Measurements from ENCODE around the gene U2SURP.

The U2SURP gene

DNA sequence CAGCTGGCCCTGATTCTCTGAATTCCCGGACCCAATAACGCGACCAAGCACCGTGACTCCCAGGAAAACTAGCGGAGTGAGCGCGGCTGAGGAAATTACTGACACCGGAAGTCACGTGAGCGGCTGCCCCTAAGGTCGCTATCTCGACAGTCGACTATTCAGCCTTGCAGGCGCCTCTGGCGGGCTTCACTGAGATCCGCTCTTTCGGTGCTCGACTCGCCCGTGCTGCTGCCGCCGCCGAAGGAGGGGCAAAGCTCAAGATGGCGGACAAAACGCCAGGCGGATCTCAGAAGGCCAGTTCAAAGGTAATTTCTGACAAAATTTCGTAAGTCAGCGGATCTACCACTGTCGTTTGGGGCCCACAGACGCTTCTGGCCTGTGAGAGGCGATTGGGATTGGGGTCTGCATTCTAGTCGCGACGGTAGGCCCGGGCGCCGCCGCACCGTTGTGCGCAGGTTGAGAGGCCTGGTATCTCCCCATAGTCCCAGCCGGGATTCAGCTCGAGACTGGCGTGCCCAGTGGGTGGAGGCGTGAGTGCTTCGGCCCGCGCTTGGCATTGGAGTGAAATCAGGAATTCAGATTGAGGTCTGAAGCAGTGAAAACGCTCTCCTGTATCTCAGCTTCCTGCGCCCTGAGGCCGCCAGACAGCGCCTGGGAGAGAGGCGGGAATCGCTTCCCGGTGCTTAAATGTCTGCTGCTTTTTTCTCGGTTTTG is at the start of gene U2SURP:
TSS of gene U2SURP (plus strand) at position 202 of the 714 bp plus-strand sequence. CDS start at position 261, 59 bp downstream.
- peak; percentile 93 for DNase-seq

DNA sequence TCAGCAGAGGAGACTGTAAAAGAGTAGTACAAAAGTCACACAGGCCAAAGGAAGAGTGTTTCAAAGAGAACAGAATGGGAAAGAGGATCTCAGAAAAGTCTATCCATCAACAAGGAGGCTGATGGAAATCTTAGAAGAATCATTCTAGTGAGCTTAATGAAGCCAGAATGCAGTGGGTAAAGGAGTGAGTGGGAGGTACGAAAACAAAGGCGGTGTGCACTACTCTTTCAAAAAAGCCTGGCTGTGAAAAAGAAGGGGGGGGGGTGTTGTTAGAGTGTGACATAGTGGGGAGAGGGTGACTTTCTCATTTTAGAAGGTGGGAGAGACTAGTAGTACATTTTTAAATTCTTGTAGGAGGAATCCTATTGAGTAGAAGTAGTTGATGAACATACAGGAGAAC is 49.6 kb upstream of the U2SURP start:
- no peak for DNase-seq

DNA sequence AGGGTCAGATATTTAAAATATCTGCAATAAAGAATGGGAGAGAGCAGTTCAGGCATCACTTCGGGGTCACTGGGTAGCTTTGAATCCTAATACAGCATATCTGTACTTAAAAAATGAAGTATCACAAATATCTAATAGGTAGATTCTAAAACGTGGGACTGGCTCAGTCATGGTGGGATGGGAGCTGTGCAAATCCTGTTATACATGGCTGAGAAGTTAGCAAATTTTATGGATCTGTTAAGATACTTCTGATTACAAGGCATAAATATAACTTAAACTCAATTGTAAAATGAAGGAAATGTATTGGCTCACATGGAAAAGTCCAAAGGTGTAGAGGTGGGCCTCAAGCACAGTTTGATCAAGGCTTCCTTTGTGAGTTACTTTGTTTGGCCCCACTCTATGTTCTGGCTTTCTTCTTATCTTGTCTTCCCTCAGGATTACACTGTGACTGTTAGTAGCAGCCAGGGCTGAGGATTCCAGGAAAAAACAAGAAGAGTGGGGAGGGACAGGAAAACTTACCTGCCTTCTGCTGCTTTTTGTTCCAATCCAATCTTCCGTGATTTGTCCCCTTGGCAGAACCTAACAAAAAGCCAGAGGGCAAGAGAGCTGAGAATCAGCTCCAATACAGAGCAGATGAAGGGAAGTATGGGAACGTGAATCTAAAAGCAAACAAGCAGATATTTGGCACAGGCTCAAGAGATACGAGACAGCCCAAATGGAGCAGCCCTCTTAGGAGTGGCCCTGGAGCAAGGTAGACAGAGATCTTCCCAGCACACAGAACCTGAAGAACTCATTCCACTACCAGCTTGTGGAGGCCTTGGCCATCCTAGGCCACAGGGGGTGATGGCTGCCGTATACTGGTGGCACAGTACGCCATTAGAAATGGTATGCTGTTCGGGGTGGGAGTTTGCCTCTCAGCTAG is 48.8 kb upstream of the U2SURP start:
- DNase-seq = no peak

DNA sequence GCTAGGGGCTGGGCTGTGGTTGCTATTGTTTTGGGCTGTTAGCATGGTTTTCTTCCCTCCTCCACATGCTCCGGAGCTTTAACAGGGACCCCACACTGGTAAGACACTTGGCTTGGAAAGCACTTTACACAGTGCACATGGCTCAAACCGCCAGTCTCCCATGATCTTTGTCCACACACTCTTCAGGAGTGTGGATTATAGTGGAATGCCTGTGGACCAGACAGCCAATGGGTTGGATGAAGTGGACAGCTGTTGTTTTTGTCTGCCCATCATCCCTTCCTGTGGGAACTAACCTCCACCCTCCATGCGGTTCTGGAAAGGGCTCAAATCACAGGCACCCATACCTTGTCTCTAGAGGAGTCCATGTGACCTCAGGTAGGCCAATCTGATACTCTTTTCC is 47.9 kb upstream of the U2SURP start:
- DNase-seq = no peak

DNA sequence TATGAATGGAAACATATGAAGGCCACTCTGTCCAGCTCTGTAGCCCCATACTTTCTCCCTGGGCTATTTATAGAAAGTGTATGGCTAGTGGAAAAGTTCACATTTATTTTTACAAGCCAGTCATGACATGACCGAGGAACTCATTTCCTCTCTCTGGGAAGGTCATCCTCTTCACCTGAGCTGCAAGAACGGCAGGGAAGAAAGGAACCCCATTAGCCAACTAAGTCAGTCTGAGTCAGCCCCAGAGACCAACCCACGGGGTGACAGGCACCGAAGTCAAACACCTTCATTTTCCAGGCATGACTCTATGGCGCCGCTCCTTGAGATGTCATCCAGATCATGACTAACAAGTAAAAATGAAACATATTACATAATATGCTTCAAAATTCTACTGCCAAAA is 42.7 kb upstream of the U2SURP start:
- no peak for DNase-seq

DNA sequence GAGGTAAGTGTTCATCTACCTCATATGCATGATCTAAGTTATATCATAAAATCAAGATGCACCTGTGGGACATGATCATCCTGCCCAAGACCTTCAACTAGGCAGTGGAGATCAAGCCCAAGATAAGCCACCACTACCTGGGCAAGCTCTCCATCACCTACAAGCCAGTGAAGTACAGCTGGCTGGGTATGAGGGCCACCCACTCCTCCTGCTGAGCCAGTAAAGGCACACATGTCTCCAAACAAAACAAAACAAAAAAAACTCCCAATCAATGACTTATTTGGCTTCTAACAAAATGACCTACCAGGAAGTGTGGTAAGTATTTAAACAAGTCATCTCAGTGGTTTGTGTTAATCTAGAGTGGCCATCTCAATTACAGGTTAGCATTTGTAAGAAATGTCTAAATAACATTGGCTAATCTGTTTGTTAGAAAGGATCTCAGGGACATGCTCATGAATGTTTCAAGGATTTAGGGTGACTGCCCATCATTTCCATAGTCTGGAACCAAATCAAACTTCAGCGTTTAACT is 41.0 kb upstream of the U2SURP start:
- no peak for DNase-seq

DNA sequence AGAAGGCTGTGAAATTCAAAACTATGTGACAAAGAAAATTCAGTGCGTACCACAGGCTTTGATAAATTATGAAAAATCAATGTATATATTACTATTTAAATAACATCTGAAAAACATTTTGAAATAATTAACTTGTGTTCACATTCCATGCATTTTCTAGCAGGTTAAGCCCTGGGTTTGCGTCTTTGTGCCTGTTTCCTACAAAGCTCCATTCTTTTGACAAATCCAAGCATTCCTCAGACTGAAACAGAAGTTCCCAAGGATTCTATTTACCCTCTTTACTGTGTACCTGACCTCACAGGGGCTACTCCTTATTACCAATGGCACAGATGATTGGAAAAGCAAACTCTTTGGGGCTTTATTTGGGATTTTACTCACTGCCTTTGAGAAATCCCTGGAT is 39.8 kb upstream of the U2SURP start:
- DNase-seq = no peak

DNA sequence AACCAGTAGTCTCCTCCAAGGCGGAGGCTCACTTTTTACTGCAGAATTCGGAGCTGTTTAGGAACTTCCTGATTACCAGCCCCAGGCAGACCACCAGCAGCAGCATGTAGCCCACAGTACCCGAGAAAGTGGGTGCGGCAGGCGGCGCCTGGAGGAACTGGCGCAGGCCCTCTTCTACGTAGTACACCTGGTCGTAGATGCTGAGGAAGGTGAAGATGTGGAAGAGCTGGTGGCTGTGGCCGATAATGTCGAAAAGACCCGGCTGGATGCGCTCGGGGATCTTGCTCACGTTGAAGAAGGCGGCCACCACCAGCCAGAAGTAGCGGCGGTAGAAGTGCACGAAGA is 39.2 kb upstream of the U2SURP start:
- no peak for DNase-seq

DNA sequence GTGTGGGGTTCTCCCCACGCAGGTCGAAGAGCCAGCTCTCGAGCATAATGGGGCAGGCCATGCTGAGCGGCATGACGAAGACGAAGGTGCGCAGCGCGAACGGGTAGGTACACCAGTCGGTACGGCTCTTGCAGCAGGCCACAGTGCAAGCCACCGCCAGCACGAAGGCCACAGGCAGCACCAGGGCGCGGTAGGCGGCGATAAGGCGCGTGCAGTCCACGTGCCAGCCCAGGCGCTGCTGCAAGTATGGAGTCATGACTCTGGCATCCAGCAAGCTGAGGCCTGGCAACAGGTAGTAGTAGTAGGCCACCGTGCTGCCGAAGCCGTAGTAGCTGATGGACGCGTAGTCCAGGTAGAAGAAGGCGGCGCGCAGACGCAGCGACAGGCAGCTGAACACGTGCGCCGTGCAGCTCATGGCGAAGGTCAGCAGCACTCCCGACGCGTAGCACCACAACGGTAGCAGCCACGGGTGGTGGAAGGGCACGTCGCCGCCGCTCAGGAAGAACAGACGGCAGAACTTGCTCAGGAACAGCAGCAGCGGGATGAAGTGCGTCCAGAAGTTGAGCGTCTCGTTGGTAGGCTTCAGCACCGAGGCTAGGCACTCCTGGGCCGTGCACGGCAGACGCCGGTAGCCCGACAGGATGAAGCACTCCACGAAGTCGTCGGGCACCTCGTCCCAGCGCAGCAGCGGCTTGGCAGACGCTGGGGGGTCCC is 38.7 kb upstream of the U2SURP start:
- DNase-seq = no peak

DNA sequence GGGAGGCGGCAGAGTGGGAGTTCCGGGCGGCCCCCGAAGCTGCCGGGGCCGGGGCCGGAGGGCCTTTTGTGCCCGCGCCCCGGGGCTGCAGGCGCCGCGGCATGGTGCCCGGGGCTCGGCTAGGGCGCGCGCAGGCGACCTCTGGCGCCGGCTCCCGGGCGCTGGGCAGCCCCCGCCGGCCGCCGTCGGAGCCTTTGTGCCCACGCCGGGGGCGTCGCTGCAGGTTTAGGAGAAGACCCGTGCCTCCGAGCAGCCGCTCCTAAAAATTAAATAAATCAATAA is 38.2 kb upstream of the U2SURP start:
- DNase-seq = no peak

DNA sequence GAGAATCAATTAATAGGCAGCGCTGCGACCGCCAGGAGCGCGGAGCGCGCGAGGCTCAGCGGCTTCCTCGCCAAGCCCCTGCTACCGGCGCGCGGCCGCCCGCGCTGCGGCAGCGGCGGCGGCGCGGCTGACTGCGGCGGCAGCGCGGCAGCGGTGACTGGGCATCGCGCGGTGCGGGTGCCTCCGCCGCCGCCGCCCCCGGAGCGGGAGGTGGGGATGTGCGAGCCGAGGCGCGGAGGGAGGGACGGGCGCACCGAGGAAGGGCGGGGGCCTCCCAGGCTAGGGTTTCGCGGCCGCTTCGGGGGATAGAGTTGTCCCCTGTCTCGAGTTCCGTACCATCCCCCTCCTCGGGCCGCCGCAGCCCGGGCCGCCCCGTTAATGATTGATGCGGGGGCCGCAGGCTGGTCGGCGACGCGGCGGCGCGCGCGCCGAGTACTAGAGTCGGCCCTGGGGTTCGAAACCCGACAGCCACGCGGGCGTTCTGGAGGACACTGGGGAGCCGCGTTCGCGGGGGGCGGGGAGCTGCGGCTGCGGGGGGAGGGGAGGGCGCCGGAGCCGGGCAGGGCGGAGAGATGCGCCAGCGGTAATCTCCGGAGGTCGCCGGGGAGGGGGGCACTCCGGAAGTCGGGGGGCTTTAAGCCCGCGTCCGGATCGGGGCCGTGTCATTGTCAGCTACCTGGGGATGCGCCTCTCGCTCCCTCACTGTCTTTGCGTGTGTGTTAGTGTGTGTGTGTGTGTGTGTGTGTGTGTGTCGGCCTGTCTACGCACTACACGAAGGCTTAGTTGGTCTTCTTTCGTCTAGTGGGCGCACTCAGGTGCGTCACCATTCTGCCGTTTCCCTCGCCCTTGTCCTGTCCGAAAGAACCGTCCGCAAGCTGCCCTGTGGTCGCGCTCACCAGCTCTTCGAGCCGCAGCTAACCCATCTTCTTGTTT is 37.6 kb upstream of the U2SURP start, which contains the start of gene PAQR9:
TSS of gene PAQR9 (minus strand) at position 159 of the 933 bp plus-strand sequence. CDS start 338 bp downstream, outside the sequence.
- DNase-seq = no peak

DNA sequence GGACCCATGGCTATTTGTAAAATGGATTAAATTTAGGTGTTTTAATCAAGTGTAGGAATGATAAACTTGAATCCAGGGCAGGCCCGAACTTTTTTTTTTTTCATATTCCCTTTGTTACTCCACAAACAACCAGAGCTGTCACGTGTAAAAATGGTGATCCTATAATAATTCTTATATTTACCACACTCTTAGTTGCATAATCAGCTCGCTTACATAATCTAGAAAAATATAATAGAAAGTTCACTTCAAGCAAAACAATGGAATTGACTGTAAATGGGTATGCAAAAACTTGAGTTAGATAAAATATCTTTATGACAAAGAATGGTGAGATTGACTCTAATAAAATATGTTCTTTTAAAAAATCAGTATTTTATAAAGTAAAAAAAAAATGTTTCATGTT is 35.8 kb upstream of the U2SURP start:
- no peak for DNase-seq

DNA sequence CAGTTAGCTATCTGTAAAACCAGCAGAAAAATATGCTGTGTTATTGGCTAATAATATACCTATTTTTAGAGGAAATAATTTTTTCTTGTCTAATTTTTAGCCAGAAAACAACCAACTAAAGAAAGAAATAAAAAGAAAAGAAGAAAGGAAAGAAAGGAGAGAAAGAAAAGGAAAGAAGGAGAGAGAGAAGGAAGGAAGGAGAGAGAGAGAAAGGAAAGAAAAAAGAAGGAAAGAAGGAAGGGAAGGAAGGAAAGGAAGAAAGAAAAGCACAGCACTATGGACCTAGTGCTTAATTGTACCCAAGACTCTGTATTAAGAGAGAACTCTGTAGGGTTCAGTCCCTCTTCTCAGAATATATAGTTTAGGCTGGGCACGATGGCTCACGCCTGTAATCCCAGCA is 34.6 kb upstream of the U2SURP start:
- no peak for DNase-seq

DNA sequence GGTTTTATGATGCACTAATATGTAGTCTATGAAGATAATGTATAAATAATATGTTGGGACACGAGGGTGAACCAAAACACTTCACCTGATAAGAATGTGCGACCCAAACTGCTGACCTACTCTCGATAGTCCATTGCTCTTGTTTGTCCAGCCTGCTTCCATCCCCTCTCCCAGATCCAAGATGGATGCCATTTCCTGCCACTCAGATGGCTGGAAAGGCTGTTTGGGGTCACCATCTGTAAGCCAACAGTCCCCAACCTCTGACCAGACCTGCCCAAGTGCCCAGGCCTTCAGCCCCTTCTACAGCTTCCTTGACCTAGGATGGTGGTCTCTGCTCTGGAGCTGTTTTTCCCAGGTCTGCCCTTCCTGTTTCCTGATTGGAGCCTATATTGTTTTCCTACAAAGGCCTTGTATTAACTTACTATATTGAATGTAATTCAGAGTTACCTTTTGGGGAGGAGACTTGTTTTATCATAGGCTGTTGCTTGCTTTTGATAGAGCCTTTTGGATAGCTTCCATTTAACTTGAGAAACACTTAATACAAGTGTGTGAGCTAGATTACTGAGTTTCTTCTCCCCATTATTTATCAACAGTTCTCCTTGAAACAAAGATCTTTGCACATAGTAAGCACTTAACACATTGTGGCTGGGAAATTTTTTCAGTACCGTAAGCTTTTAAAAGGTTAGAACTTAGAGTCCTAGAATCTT is 32.9 kb upstream of the U2SURP start:
- DNase-seq = no peak

DNA sequence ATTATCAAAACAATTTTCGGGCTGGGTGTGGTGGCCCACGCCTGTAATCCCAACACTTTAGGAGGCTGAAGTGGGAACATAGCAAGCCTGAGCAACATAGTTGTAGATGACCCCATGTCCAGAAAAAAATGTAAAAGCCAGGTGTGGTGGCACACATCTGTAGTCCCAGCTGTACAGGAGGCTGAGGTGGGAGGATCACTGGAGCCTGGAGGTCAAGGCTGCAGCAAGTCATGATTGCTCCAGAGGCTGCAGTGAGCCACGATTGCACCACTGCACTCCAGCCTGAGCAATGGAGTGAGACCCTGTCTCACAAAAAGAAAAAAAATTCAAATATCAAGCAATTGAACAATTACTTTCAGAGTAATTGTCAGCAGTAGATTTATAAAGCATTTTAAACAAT is 29.9 kb upstream of the U2SURP start:
- no peak for DNase-seq

DNA sequence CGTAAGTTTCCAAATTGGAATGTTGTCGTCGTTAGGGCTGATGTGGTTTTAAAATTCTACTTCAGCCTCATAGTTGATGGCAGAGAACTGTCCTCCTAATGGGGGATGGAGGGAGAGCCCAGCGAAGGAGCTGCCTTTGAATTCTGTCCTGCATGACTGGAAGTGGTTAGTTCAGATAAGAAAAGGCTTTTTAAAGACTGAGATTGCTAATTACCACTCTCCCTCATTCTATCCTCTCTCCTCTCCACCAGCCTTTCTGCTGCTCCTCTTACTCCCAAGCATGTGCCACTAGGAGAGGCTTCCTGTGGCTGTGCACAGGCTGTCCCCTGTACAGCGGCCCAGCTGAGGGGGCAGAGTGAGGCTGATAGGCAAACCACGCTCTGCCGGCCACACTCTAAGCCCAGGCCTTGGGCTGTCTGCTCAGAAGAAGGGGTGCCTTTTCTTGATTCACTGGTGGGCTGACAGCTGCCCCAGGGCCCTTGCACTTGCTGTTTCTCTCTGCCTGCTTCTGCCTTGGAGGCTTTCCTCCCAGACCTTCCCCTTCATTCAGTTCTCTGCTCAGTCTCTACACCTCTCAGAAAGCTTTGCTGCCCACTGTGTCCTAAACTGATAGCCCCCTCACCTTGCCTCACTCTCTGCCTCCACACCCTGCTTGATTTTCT is 29.1 kb upstream of the U2SURP start:
- DNase-seq = no peak

DNA sequence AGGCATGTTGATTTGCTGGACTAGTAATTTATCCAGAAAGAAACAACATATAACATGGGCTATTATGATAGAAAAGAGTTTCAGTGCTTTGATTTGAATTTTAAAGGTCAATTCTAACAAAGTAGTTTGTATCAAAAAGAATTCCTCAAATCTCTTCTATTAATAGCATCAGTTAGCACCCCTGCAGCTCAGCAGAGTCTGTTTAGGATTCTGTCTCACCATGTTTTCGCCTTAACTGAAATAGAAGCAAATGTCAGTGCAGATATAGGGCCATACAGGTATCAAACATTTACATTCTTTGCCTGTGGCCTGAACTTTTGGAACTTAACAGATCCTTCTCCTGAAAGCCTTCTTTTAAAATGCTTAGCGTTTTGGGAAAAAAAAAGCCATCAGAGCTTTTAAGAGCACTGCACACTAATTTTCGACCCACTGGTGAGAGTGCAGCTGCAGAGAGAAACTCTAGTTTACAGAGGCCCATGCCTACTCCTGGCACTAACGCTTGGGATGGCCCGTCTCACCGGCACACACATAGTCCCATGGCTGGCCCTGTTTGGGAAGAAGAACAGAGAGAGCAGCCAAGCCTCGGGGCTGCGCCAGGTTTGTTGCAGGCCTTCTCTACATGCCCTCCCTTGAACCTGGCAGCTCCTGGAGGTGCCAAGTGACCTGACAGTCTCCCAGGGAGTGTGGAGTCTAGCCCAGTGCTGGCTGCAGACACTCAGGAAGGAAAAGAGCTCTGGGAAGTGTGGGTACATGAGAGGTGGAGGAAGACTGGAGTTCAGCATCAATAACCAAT is 28.0 kb upstream of the U2SURP start:
- DNase-seq = no peak

DNA sequence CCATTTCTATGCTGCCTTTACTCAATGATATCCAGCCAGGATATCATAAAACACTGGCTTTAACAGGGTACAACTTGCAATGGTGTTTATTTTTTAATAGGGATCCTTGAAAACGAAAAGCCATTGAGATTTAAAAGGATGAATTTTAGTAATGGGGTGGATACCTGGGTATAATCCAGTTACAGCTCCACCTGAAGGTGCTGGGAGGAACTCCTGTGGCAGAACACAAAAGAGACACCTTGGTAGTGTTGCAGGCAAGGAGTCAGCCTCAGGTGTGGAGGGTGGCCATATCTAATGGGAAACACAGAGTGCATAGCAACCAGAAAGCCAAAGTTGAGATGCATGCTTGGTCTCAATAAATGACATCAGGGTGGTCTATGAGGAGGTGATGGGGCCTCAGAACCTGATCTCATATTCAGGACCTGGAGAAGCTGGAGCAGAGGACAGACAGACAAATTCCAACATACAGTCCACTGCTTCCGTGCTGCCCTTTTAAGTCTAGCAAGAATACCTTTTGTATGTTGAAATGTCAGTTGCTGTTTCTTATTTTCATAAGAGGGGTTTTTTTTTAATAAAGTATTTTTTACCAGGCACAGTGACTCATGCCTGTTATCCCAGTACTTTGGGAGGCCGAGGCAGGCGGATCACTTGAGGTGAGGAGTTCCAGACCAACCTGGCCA is 25.9 kb upstream of the U2SURP start:
- no peak for DNase-seq

DNA sequence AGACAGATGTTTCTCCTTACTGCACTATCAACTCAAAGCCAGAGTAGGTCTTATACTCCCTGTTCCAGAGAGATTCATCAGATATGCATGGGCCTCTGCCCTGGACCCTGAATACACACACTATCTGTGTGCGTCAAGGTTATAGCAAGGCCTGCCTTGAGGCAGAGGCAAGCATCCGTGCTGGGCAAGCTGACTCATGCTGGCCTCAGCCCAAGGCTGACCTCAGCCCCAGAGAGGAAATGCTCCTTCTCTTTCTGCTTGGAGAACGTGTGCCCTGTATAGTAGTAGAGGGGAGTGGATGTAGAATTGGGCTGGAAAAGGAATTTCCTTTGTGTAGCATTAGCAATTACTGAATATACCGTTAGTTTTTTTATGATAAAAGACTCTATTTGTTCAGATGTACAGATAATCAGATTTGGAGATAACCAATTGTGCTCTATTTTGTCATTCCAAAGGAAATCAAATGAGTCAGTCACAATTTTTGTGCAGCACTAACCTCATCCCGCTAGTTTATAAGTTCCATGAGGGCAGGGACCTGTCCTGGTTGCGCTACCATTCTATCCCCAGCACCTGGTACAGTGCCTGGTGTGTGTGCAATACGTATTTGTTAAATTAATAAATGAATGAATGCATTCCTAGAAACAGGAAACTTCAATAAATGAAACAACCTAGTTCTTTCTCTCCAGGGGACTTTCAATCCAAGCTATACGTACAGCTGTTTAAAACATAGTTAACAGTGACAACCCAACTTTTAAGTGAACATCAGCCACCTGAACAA is 24.6 kb upstream of the U2SURP start:
- no peak for DNase-seq

Data from SIG-M5 (cell line).